IMR-90 (cell line): ENCODE data around the gene TMTC2.

Experiments
- BHLHE40 ChIP-seq: fragments of 150-350 bp; IDR thresholded peaks from 2 replicates; pipeline ENCODE4 v1.6.1; 2016; ENCODE audit warnings: mild to moderate bottlenecking, low read depth, low read length
- CEBPB ChIP-seq: IDR thresholded peaks from 2 replicates; pipeline ENCODE4 v1.6.1; 2012; ENCODE audit warnings: low read depth, low read length, improper control_type of control experiment
- CHD1 ChIP-seq: IDR thresholded peaks from 2 replicates; pipeline ENCODE4 v1.6.1; 2012; ENCODE audit warnings: low read depth, low read length, improper control_type of control experiment
- FOS ChIP-seq: fragments of 150-350 bp; IDR thresholded peaks from 2 replicates; pipeline ENCODE4 v1.6.1; 2016; ENCODE audit warnings: low read depth, low read length
- NFE2L2 ChIP-seq: fragments of 150-350 bp; IDR thresholded peaks from 2 replicates; pipeline ENCODE4 v1.6.1; 2016; ENCODE audit warnings: low read depth, mild to moderate bottlenecking, low read length
- POLR2A ChIP-seq: IDR thresholded peaks from 2 replicates; pipeline ENCODE4 v1.6.1; 2012; ENCODE audit warnings: mild to moderate bottlenecking, low read depth, low read length
- RAD21 ChIP-seq: IDR thresholded peaks from 2 replicates; pipeline ENCODE4 v1.6.1; 2012; ENCODE audit warnings: low read length, improper control_type of control experiment
- RFX5 ChIP-seq: IDR thresholded peaks from 2 replicates; pipeline ENCODE4 v1.8.0; 2012; ENCODE audit warnings: low read depth, mild to moderate bottlenecking, low read length, moderate library complexity
- TF ChIP-seq, protein P1 (sequence below): conservative IDR thresholded peaks from 2 replicates; pipeline ENCODE4 v1.5.1; 2012; ENCODE audit warnings: mild to moderate bottlenecking, low read depth, low read length, improper control_type of control experiment
- TF ChIP-seq, protein P2 (sequence below): fragments of 150-350 bp; IDR thresholded peaks from 2 replicates; pipeline ENCODE4 v1.6.1; 2016; ENCODE audit warnings: low read depth, mild to moderate bottlenecking, low read length, moderate library complexity, borderline replicate concordance

GRCh38 chr12:82867762-82868500 is 181.2 kb downstream of the TMTC2 start:
- TF ChIP-seq, protein P1, sequence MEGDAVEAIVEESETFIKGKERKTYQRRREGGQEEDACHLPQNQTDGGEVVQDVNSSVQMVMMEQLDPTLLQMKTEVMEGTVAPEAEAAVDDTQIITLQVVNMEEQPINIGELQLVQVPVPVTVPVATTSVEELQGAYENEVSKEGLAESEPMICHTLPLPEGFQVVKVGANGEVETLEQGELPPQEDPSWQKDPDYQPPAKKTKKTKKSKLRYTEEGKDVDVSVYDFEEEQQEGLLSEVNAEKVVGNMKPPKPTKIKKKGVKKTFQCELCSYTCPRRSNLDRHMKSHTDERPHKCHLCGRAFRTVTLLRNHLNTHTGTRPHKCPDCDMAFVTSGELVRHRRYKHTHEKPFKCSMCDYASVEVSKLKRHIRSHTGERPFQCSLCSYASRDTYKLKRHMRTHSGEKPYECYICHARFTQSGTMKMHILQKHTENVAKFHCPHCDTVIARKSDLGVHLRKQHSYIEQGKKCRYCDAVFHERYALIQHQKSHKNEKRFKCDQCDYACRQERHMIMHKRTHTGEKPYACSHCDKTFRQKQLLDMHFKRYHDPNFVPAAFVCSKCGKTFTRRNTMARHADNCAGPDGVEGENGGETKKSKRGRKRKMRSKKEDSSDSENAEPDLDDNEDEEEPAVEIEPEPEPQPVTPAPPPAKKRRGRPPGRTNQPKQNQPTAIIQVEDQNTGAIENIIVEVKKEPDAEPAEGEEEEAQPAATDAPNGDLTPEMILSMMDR = no peak
- TF ChIP-seq, protein P2, sequence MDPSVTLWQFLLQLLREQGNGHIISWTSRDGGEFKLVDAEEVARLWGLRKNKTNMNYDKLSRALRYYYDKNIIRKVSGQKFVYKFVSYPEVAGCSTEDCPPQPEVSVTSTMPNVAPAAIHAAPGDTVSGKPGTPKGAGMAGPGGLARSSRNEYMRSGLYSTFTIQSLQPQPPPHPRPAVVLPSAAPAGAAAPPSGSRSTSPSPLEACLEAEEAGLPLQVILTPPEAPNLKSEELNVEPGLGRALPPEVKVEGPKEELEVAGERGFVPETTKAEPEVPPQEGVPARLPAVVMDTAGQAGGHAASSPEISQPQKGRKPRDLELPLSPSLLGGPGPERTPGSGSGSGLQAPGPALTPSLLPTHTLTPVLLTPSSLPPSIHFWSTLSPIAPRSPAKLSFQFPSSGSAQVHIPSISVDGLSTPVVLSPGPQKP = no peak
- TF ChIP-seq POLR2A (no peak), BHLHE40 (no peak), CEBPB (no peak), RAD21 (no peak), CHD1 (no peak), FOS (no peak), NFE2L2 (no peak), RFX5 (no peak)
